Transverse colon (tissue), 4 donors: ENCODE data around the gene WDR76. TPM values are rescaled to one million over a fixed set of nuclear protein-coding genes. Genes with fewer than 3 reads are reported as not detected.

Source experiments
- DNase-seq: peaks from one replicate; pipeline ENCODE4 v3.0.0-alpha.2; 2019
- H3K27ac ChIP-seq, 4 donors: fragments of 200-600 bp; sonication (generic); 2 replicates each; pipeline ENCODE4 v1.5.1; 2016 to 2018; ENCODE audit warnings: inconsistent platforms in 4 of 4
- H3K27me3 ChIP-seq: fragments of 200-600 bp; sonication (generic); 2 replicates; pipeline ENCODE4 v1.5.1; 2017; ENCODE audit warnings: inconsistent platforms
- H3K36me3 ChIP-seq, 4 donors: fragments of 200-600 bp; sonication (generic); 2 replicates each; pipeline ENCODE4 v1.5.1; 2017 to 2019; ENCODE audit warnings: inconsistent platforms in 4 of 4
- H3K4me1 ChIP-seq, 4 donors: fragments of 200-600 bp; sonication (generic); 2 replicates each; pipeline ENCODE4 v1.5.1; 2017 to 2020; ENCODE audit warnings: inconsistent platforms in 4 of 4
- H3K4me3 ChIP-seq, 4 donors: fragments of 200-600 bp; sonication (generic); 1 replicate in 1 of 4; 2 replicates in 3 of 4; pipeline versions ENCODE4 v1.5.1 to v1.6.1; 2017 to 2019; ENCODE audit warnings: inconsistent platforms in 4 of 4
- H3K9me3 ChIP-seq, 2 donors: fragments of 200-600 bp; sonication (generic); 2 replicates each; pipeline ENCODE4 v1.5.1; 2017 to 2019; ENCODE audit warnings: inconsistent platforms in 2 of 2
- CTCF ChIP-seq, 5 experiments: fragments of 200-600 bp in 3 of 5; fragments of 450-650 bp in 2 of 5; sonication (generic) in 3 of 5; IDR thresholded peaks; 1 replicate in 2 of 5; 2 replicates in 3 of 5; pipeline ENCODE4 v1.5.1; 2016 to 2017; ENCODE audit warnings: antibody characterized with exemption in 5 of 5, inconsistent platforms in 3 of 5, mild to moderate bottlenecking in 2 of 5, moderate library complexity in 1 of 5
- EP300 ChIP-seq: sonication (generic); formaldehyde crosslinking; IDR thresholded peaks from one replicate; pipeline ENCODE4 v1.6.1; 2017; ENCODE audit warnings: antibody characterized with exemption, low read depth
- POLR2A ChIP-seq: fragments of 450-650 bp; IDR thresholded peaks from one replicate; pipeline ENCODE4 v1.6.1; 2016; ENCODE audit warnings: antibody characterized with exemption, mild to moderate bottlenecking, moderate library complexity
- POLR2AphosphoS5 ChIP-seq, 3 donors: sonication (generic); formaldehyde crosslinking; IDR thresholded peaks; one replicate each; pipeline ENCODE4 v1.6.1; 2016; ENCODE audit warnings: antibody characterized with exemption in 3 of 3
- WGBS, 2 donors: methylation state at CpG; one replicate each; pipeline ENCODE4 v1.1.5; 2018; ENCODE audit warnings: low coverage in 1 of 2; 5-methylcytosine and 5-hydroxymethylcytosine counted together
- in situ Hi-C, 4 donors: fragments of 200-750 bp; cut with MboI; loops; one replicate each; pipeline versions ENCODE4 v1.15.0 to v1.15.1; 2017; ENCODE audit warnings: low sequenced_read_pairs in 3 of 4, low pct_ligation_motif_present in 1 of 4, low pct_unique_long_range_greater_than_20kb in 1 of 4
- intact Hi-C: fragments of 100-400 bp; cut with DNase I; formaldehyde crosslinking; loops from one replicate; pipeline ENCODE4 v1.15.1; 2023; ENCODE audit warnings: low total_unique reads
- total RNA-seq, 4 donors: library from RNA; depleted of rRNA; stranded (reverse); fragments of >200 nt; gene quantifications; one replicate each; pipeline ENCODE4 v1.1.0, GENCODE V29; 2016

WDR76 gene
- total RNA-seq, 4 donors from 2014 or later, result 0.20 to 4.8 (median 2.7) TPM; not detected in 1

- H3K27me3 ChIP-seq, result no peaks in the 10 kb centered on the region
- intact Hi-C loops (no loop called here), in situ Hi-C loops (no loop called here)
- TF ChIP-seq CTCF (IDR thresholded peaks at IDR 0.05) (no peak), POLR2AphosphoS5 (IDR thresholded peaks at IDR 0.05) (no peak), EP300 (no peak), POLR2A (no peak)
- 83 to 96% methylated on average over 1 of the region's 1 CpG for WGBS, 2 donors
- H3K27ac ChIP-seq, result no peak overlapping the region
- DNase-seq, result no peak
- no peaks in the 10 kb centered on the region for H3K36me3 ChIP-seq
- H3K4me3 ChIP-seq, result no peak overlapping the region
- H3K4me1 ChIP-seq, result no peaks in the 10 kb centered on the region
- no peaks in the 10 kb centered on the region for H3K9me3 ChIP-seq
These were observed 69.7 kb downstream of the WDR76 start for GRCh38 chr15:43896543-43896942.

DNA sequence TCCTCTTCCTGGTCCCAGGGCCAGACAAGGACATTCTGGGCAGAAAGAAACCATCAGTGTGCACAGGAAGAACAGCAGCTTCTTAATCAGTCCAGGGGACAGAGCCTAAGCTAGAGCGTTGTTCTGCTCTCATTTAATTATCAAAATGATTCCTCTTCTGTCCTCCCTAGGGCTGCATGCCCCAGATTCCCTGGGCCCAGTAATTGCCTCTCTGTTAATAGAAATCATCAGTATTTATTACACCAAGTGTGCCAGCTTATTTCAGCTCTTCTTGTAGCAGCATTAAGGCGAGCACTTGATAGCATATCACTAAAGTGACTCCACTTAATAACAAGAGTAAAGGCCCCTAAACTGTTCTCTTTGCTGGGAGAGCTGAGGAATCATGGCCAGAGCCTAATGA is 72.1 kb downstream of the WDR76 start:
- 91% methylated on average over 2 of the region's 2 CpGs; no CpG with 5 or more reads in 1 of the 2 donors for WGBS, 2 donors
- DNase-seq, result no peak
- Histone ChIP-seq H3K27me3 (peaks cover 3% of the 10 kb centered on the region), H3K36me3 (no peaks in the 10 kb centered on the region), H3K4me1 (no peaks in the 10 kb centered on the region), H3K27ac (no peak overlapping the region), H3K4me3 (no peak overlapping the region), H3K9me3 (no peaks in the 10 kb centered on the region)
- TF ChIP-seq CTCF (IDR thresholded peaks at IDR 0.05) (no peak), POLR2AphosphoS5 (IDR thresholded peaks at IDR 0.05) (no peak), EP300 (no peak), POLR2A (no peak)
- intact Hi-C loops, result no loop called here
- in situ Hi-C loops, result no loop called here

- H3K27me3 ChIP-seq, result peaks cover 3% of the 10 kb centered on the region
- in situ Hi-C loops (loop anchor here in 3 of 4 donors (10.0 to 25.0 kb wide), 2 partner anchors 165 to 312 kb away; no protein-coding TSS in a partner anchor), intact Hi-C loops (no loop called here)
- 80% methylated on average over 5 of the region's 5 CpGs; no CpG with 5 or more reads in 1 of the 2 donors for WGBS, 2 donors
- H3K9me3 ChIP-seq, result no peaks in the 10 kb centered on the region
- no peaks in the 10 kb centered on the region for H3K36me3 ChIP-seq
- DNase-seq, result no peak
- H3K4me3 ChIP-seq, result no peak overlapping the region
- H3K4me1 ChIP-seq, result no peaks in the 10 kb centered on the region
- no peak overlapping the region for H3K27ac ChIP-seq
- no peak for TF ChIP-seq POLR2A
- TF ChIP-seq EP300, result no peak
- TF ChIP-seq CTCF (IDR thresholded peaks at IDR 0.05), result no peak
- no peak for TF ChIP-seq POLR2AphosphoS5 (IDR thresholded peaks at IDR 0.05)
These were observed 73.1 kb downstream of the WDR76 start for GRCh38 chr15:43899928-43900327.

GRCh38 chr15:43900996-43901395 is 74.2 kb downstream of the WDR76 start:
- Histone ChIP-seq H3K36me3 (no peaks in the 10 kb centered on the region), H3K27ac (no peak overlapping the region), H3K4me3 (no peak overlapping the region), H3K27me3 (peaks cover 3% of the 10 kb centered on the region), H3K9me3 (no peaks in the 10 kb centered on the region), H3K4me1 (no peaks in the 10 kb centered on the region)
- in situ Hi-C loops, result loop anchor here in 3 of 4 donors (10.0 to 25.0 kb wide), 2 partner anchors 164 to 311 kb away; no protein-coding TSS in a partner anchor
- intact Hi-C loops, result no loop called here
- TF ChIP-seq POLR2AphosphoS5 (IDR thresholded peaks at IDR 0.05) (no peak), EP300 (no peak), CTCF (IDR thresholded peaks at IDR 0.05) (no peak), POLR2A (no peak)
- WGBS, 2 donors, result 94% methylated on average over 1 of the region's 1 CpG; no CpG with 5 or more reads in 1 of the 2 donors
- no peak for DNase-seq
